Liver (tissue), 2 donors: ENCODE results near the gene RPS6KA3.

Experiments
- YY1 ChIP-seq: IDR thresholded peaks from 2 replicates; pipeline ENCODE4 v1.6.1; 2016; ENCODE audit warnings: antibody characterized with exemption, mild to moderate bottlenecking
- TF ChIP-seq, protein P1 (sequence below): IDR thresholded peaks from 2 replicates; pipeline ENCODE4 v1.6.1; 2016; ENCODE audit warnings: antibody characterized with exemption
- donor health status: healthy.

DNA sequence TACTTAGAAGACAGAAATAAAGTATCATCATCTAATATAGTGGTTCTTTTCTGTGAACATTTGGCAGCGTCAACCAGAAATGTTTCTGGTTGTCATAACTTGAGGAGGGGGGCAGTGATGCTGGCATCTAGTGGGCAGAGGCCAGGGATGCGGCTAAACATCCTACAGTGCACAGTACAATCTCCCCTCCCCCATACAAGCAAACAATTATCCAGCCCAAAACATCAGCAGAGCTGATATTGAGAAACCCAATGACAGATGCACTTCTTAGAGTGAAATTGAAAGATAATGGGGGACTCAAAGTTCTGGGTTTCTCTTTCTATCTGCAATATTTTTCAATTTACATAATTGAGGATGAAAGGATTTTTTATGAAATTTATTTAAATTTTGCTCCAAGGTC lies 123.1 kb downstream of the RPS6KA3 start:
- TF ChIP-seq YY1: no peak
- TF ChIP-seq, protein P1, sequence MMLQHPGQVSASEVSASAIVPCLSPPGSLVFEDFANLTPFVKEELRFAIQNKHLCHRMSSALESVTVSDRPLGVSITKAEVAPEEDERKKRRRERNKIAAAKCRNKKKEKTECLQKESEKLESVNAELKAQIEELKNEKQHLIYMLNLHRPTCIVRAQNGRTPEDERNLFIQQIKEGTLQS: no peak
